ENCODE data around the gene PNMA1. TPM values are rescaled to one million over a fixed set of nuclear protein-coding genes. Genes with fewer than 3 reads are reported as not detected.
A peak's percentile ranks its signal among the peaks of the same experiment; 100 is the strongest.

The PNMA1 gene
- total and polyA plus RNA-seq, 2 of the 13 experiments (the other 11 are each of a cell fraction or from before 2014, with no cell fraction given) = 7.0 to 8.3 TPM

DNA sequence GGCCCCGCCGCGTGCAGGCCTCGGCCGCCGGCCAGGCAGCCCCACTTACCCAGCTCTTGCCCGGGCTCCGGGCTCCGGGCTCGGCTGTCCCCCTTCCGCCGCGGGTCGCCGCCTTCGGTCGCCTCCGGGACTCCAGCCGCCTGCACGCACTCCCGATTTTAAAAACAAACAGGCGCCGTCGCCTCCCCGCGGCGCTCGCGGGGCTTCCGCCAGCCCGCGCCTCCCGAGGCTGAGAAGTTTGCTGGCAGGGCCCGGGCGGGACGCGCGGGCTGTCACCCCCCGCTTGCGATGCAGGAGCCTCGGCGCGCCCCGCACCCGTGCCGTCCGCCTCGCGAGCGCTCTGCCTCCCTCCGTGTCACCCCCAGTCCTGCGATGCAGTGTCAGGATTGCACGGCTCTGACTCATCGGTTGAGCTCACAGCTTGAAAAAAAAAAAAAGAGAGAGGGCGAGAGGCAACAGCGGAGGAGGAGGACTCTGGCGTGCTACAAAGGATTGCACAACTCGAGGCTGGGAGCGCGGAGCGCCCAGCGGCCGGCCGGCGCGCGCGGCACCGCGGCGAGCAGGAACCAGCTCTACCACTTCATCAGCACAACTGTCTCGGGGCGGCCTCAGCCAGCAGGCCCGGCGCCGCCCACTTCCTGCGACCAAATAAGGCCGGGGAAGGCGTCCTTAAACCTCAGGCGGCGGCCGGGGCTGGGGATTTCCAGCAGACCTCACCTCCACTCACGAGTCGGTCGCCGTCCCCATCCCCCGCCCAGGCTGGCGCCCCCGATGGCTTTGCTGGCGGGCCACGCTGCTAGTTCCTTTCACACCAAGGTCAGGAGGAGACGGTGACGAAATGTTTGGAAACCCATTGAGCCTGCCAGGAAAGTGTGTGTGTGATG is 45.8 kb upstream of the PNMA1 start (continued):
- TF ChIP-seq SNAI1 (CRISPR knock-in tag; IDR thresholded peaks at IDR 0.05; ENCODE audit: borderline replicate concordance) (no peak), ZFP36L1 (CRISPR knock-in tag; IDR thresholded peaks at IDR 0.05) (0 out of 2 replicates have a peak, but pooled peaks have one; percentile 62), KMT2B (CRISPR knock-in tag; IDR thresholded peaks at IDR 0.05) (peak; percentile 31), EEA1 (CRISPR knock-in tag; IDR thresholded peaks at IDR 0.05; ENCODE audit: borderline replicate concordance) (no peak; the same call in 1 of the 2 replicates), RBM39 (IDR thresholded peaks at IDR 0.05; ENCODE audit: low read depth, low read length, poor library complexity, severe bottlenecking) (peak; percentile 84), MED1 (CRISPR knock-in tag; IDR thresholded peaks at IDR 0.05) (peak; percentile 91), ZNF766 (CRISPR knock-in tag; IDR thresholded peaks at IDR 0.05; ENCODE audit: borderline replicate concordance) (peak; percentile 85), ZNF644 (CRISPR knock-in tag; IDR thresholded peaks at IDR 0.05; ENCODE audit: low read depth) (no peak), SIX4 (CRISPR knock-in tag; IDR thresholded peaks at IDR 0.05) (no peak)
- TF ChIP-seq, protein P1, sequence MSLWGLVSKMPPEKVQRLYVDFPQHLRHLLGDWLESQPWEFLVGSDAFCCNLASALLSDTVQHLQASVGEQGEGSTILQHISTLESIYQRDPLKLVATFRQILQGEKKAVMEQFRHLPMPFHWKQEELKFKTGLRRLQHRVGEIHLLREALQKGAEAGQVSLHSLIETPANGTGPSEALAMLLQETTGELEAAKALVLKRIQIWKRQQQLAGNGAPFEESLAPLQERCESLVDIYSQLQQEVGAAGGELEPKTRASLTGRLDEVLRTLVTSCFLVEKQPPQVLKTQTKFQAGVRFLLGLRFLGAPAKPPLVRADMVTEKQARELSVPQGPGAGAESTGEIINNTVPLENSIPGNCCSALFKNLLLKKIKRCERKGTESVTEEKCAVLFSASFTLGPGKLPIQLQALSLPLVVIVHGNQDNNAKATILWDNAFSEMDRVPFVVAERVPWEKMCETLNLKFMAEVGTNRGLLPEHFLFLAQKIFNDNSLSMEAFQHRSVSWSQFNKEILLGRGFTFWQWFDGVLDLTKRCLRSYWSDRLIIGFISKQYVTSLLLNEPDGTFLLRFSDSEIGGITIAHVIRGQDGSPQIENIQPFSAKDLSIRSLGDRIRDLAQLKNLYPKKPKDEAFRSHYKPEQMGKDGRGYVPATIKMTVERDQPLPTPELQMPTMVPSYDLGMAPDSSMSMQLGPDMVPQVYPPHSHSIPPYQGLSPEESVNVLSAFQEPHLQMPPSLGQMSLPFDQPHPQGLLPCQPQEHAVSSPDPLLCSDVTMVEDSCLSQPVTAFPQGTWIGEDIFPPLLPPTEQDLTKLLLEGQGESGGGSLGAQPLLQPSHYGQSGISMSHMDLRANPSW (CRISPR knock-in tag; IDR thresholded peaks at IDR 0.05; ENCODE audit: borderline replicate concordance) = peak; percentile 62; the same call in 1 of the 2 replicates
- TF ChIP-seq, protein P2, sequence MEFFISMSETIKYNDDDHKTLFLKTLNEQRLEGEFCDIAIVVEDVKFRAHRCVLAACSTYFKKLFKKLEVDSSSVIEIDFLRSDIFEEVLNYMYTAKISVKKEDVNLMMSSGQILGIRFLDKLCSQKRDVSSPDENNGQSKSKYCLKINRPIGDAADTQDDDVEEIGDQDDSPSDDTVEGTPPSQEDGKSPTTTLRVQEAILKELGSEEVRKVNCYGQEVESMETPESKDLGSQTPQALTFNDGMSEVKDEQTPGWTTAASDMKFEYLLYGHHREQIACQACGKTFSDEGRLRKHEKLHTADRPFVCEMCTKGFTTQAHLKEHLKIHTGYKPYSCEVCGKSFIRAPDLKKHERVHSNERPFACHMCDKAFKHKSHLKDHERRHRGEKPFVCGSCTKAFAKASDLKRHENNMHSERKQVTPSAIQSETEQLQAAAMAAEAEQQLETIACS (CRISPR knock-in tag; IDR thresholded peaks at IDR 0.05) = peak; percentile 95
- TF ChIP-seq, protein P3, sequence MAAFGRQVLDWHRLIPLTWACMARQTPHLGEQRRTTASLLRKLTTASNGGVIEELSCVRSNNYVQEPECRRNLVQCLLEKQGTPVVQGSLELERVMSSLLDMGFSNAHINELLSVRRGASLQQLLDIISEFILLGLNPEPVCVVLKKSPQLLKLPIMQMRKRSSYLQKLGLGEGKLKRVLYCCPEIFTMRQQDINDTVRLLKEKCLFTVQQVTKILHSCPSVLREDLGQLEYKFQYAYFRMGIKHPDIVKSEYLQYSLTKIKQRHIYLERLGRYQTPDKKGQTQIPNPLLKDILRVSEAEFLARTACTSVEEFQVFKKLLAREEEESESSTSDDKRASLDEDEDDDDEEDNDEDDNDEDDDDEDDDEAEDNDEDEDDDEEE (CRISPR knock-in tag; IDR thresholded peaks at IDR 0.05) = peak; percentile 86; the same call in 1 of the 2 replicates
- TF ChIP-seq, protein P4, sequence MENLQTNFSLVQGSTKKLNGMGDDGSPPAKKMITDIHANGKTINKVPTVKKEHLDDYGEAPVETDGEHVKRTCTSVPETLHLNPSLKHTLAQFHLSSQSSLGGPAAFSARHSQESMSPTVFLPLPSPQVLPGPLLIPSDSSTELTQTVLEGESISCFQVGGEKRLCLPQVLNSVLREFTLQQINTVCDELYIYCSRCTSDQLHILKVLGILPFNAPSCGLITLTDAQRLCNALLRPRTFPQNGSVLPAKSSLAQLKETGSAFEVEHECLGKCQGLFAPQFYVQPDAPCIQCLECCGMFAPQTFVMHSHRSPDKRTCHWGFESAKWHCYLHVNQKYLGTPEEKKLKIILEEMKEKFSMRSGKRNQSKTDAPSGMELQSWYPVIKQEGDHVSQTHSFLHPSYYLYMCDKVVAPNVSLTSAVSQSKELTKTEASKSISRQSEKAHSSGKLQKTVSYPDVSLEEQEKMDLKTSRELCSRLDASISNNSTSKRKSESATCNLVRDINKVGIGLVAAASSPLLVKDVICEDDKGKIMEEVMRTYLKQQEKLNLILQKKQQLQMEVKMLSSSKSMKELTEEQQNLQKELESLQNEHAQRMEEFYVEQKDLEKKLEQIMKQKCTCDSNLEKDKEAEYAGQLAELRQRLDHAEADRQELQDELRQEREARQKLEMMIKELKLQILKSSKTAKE (CRISPR knock-in tag; IDR thresholded peaks at IDR 0.05; ENCODE audit: borderline replicate concordance) = peak; percentile 77; the same call in 1 of the 2 replicates
- TF ChIP-seq, protein P5, sequence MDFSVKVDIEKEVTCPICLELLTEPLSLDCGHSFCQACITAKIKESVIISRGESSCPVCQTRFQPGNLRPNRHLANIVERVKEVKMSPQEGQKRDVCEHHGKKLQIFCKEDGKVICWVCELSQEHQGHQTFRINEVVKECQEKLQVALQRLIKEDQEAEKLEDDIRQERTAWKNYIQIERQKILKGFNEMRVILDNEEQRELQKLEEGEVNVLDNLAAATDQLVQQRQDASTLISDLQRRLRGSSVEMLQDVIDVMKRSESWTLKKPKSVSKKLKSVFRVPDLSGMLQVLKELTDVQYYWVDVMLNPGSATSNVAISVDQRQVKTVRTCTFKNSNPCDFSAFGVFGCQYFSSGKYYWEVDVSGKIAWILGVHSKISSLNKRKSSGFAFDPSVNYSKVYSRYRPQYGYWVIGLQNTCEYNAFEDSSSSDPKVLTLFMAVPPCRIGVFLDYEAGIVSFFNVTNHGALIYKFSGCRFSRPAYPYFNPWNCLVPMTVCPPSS (IDR thresholded peaks at IDR 0.05) = no peak
- TF ChIP-seq, protein P6, sequence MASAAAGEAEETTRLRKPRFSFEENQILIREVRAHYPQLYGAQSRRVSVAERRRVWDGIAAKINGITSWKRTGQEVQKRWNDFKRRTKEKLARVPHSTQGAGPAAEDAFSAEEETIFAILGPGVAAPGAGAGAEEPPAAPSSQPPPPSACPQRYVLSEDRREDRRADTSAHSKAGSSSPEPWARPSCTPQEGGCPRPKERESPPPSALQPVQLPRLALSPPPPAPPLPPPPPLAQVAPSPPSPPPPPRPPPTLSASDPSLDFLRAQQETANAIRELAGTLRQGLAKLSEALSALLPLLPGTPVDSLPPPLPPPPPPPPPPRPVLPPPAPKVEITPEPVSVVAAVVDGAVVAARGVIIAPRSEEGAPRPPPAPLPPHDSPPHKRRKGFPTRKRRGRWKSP (CRISPR knock-in tag; IDR thresholded peaks at IDR 0.05) = peak; percentile 91

Data from HepG2 (cell line).